ENCODE measurements around the gene XRCC1.

DNA sequence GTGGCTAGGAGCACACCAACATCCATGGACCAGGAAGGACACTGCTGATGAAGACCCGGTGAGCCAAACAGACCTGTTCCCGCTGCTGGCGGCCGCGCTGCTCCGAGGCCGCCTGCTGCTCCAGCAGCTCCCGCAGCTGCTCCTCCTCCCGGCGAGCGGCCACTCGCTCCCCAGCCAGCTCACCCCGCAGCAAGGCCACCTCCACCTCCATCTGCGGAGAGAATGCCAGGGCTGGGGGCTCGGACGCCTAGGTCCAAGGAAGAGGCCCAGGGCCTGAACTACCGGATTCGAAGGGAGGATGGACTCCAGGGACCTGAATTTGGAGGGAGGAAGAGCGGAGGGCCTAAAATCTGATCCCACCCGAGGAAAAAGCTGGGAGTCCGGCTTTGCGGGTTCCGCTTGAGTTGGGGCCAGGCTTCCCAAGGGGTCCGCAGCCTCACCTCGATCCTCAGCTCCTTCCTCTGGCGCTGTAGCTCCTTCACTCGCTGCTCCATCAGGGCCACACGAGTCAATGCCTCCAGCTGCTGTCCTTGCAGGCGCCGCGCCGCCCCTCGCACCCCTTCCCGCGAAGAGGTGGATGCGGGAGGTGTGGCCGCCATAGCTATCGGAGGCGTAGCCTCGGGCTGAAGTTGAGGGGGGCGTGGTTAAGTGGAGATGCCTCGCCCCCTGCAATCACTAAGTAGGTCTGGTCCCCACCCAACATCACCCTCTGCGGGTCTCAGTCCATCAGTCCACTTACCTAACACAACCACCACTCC lies 73.5 kb downstream of the XRCC1 start:
- no peak for TF ChIP-seq SMC3 (IDR thresholded peaks at IDR 0.05; ENCODE audit: borderline replicate concordance, low read length)
- TF ChIP-seq, protein P1, sequence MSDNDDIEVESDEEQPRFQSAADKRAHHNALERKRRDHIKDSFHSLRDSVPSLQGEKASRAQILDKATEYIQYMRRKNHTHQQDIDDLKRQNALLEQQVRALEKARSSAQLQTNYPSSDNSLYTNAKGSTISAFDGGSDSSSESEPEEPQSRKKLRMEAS (IDR thresholded peaks at IDR 0.05; ENCODE audit: low read depth, low read length) = no peak

Data from GM12878 (cell line).